Measurements from ENCODE around the gene GIPC3.

GIPC3 gene

GRCh38 chr19:3606690-3607289 lies 21.5 kb downstream of the GIPC3 start, which contains the start of gene TBXA2R:
Gene TBXA2R, minus strand, starts transcription at chr19:3606875. Its CDS starts 6,241 bp downstream, at chr19:3600634.
- DNase-seq = no peak

GRCh38 chr19:3607303-3608078 lies 22.2 kb downstream of the GIPC3 start:
- no peak for DNase-seq

GRCh38 chr19:3608079-3608641 lies 22.9 kb downstream of the GIPC3 start:
- DNase-seq = no peak

GRCh38 chr19:3608750-3609322 lies 23.6 kb downstream of the GIPC3 start:
- DNase-seq = no peak

GRCh38 chr19:3609779-3610719 lies 24.8 kb downstream of the GIPC3 start:
- no peak for DNase-seq

GRCh38 chr19:3610745-3611717 lies 25.8 kb downstream of the GIPC3 start:
- DNase-seq = no peak

- DNase-seq = no peak
Measured at GRCh38 chr19:3611841-3612240, 26.6 kb downstream of the GIPC3 start.

GRCh38 chr19:3612330-3612729 lies 27.1 kb downstream of the GIPC3 start:
- no peak for DNase-seq

GRCh38 chr19:3612901-3613741 lies 27.8 kb downstream of the GIPC3 start:
- DNase-seq = no peak

GRCh38 chr19:3613818-3614661 lies 28.8 kb downstream of the GIPC3 start:
- no peak for DNase-seq

- no peak for DNase-seq
Measured at GRCh38 chr19:3614858-3615505, 29.7 kb downstream of the GIPC3 start.

GRCh38 chr19:3615524-3616135 lies 30.4 kb downstream of the GIPC3 start:
- DNase-seq = no peak

- no peak for DNase-seq
Measured at GRCh38 chr19:3617463-3617862, 32.2 kb downstream of the GIPC3 start.

- DNase-seq = no peak
Measured at GRCh38 chr19:3618144-3618810, 33.0 kb downstream of the GIPC3 start.

GRCh38 chr19:3618811-3619630 lies 33.7 kb downstream of the GIPC3 start:
- DNase-seq = no peak

- no peak for DNase-seq
Measured at GRCh38 chr19:3619631-3620012, 34.3 kb downstream of the GIPC3 start.
